Mononuclear cell (primary cell): Measurements from ENCODE around the gene C1R. TPM values are rescaled to one million over a fixed set of nuclear protein-coding genes. Genes with fewer than 3 reads are reported as not detected.

Experiments
- total RNA-seq: library from RNA; depleted of rRNA; stranded (reverse); fragments of >200 nt; gene quantifications from one replicate; pipeline ENCODE4 v1.2.3, GENCODE V29; 2012

The C1R gene
- total RNA-seq, 1 donor: 1.4 TPM

Other genes with a start within 250 kb of the C1R start
- 0.10 TPM for gene CDCA3, start 241.2 kb downstream of the C1R start, total RNA-seq
- 16.4 TPM for gene USP5, start 240.3 kb downstream of the C1R start, total RNA-seq
- 202 TPM for gene TPI1, start 224.9 kb downstream of the C1R start, total RNA-seq
- gene SPSB2, start 219.1 kb downstream of the C1R start, total RNA-seq: 1.6 TPM
- 4.3 TPM for gene LRRC23, start 187.6 kb downstream of the C1R start, total RNA-seq
- gene ENO2, start 177.9 kb downstream of the C1R start, total RNA-seq: 11.4 TPM
- gene ATN1, start 164.5 kb downstream of the C1R start, total RNA-seq: 4.6 TPM
- not detected for gene RNU7-1, start 148.6 kb downstream of the C1R start, total RNA-seq
- 274 TPM for gene C12orf57, start 148.4 kb downstream of the C1R start, total RNA-seq
- 99.9 TPM for gene PTPN6, start 141.1 kb downstream of the C1R start, total RNA-seq
- 131 TPM for gene PHB2, start 121.8 kb downstream of the C1R start, total RNA-seq
- 30.6 TPM for gene EMG1, start 121.5 kb downstream of the C1R start, total RNA-seq
- gene LPCAT3, start 74.0 kb downstream of the C1R start, total RNA-seq: 11.0 TPM
- gene C1S, start 31.7 kb downstream of the C1R start, total RNA-seq: 0.84 TPM
- gene C1RL, start 16.8 kb upstream of the C1R start, total RNA-seq: 10.6 TPM
- not detected for gene RBP5, start 36.4 kb upstream of the C1R start, total RNA-seq
- 13.0 TPM for gene CLSTN3, start 37.9 kb upstream of the C1R start, total RNA-seq
- gene PEX5, start 97.2 kb upstream of the C1R start, total RNA-seq: 11.9 TPM
- gene ACSM4, start 211.6 kb upstream of the C1R start, total RNA-seq: not detected